ENCODE data around the gene CD82. TPM values are rescaled to one million over a fixed set of nuclear protein-coding genes. Genes with fewer than 3 reads are reported as not detected.

The CD82 gene
- total RNA-seq, 3 donors from 2014 or later (not counting 1 experiment from before 2014, with no cell fraction given) = 11.6 to 42.1 (median 13.0) TPM

GRCh38 chr11:44608991-44609782 is 43.7 kb downstream of the CD82 start:
- H3K9me3 Mint-ChIP-seq = no peaks in the 10 kb centered on the region
- Histone ChIP-seq H3K36me3 (ENCODE audit: control insufficient read depth, insufficient read depth, low read length) (peaks cover 5% of the 10 kb centered on the region), H3K4me3 (ENCODE audit: low read length) (no peak overlapping the region), H3K27me3 (ENCODE audit: control insufficient read depth, insufficient read depth, low read length) (no peaks in the 10 kb centered on the region), H3K27ac (ENCODE audit: low read length) (peak overlapping the region; percentile 73), H3K4me1 (ENCODE audit: control insufficient read depth, insufficient read depth, low read length) (peaks cover 69% of the 10 kb centered on the region), H3K9me3 (ENCODE audit: control insufficient read depth, insufficient read depth, low read length) (no peaks in the 10 kb centered on the region)
- DNase-seq = peak in 1 of 2 donors; percentile 65
- no peaks in the 10 kb centered on the region for H3K36me3 Mint-ChIP-seq
- peaks cover 26 to 28% of the 10 kb centered on the region in 2 donors for H3K4me1 Mint-ChIP-seq
- ATAC-seq = peak; percentile 55 to 72 (median 68)
- intact Hi-C loops (cut with micrococcal nuclease) = no loop called here
- H3K4me3 Mint-ChIP-seq = peak overlapping the region; percentile 53
- WGBS (ENCODE audit: insufficient coverage) = 46% methylated on average over 11 of the region's 11 CpGs
- H3K27ac Mint-ChIP-seq = peak overlapping the region; percentile 81 to 83
- no peaks in the 10 kb centered on the region for H3K27me3 Mint-ChIP-seq (ENCODE audit: low read depth in 2 of 2)
- TF ChIP-seq CTCF (IDR thresholded peaks at IDR 0.05) = no peak

GRCh38 chr11:44609783-44610155 is 44.3 kb downstream of the CD82 start:
- no peak for ATAC-seq
- no peaks in the 10 kb centered on the region for H3K27me3 ChIP-seq (ENCODE audit: control insufficient read depth, insufficient read depth, low read length)
- H3K4me3 Mint-ChIP-seq = peak overlapping the region; percentile 53
- intact Hi-C loops (cut with micrococcal nuclease) = no loop called here
- H3K4me1 Mint-ChIP-seq = peaks cover 26 to 30% of the 10 kb centered on the region in 2 donors
- no peak for TF ChIP-seq CTCF (IDR thresholded peaks at IDR 0.05)
- H3K9me3 ChIP-seq (ENCODE audit: control insufficient read depth, insufficient read depth, low read length) = no peaks in the 10 kb centered on the region
- DNase-seq = no peak
- peaks cover 70% of the 10 kb centered on the region for H3K4me1 ChIP-seq (ENCODE audit: control insufficient read depth, insufficient read depth, low read length)
- peak overlapping the region; percentile 81 to 83 for H3K27ac Mint-ChIP-seq
- H3K36me3 ChIP-seq (ENCODE audit: control insufficient read depth, insufficient read depth, low read length) = peaks cover 5% of the 10 kb centered on the region
- H3K9me3 Mint-ChIP-seq = no peaks in the 10 kb centered on the region
- no peaks in the 10 kb centered on the region for H3K36me3 Mint-ChIP-seq
- H3K4me3 ChIP-seq (ENCODE audit: low read length) = no peak overlapping the region
- peak overlapping the region; percentile 73 for H3K27ac ChIP-seq (ENCODE audit: low read length)
- 64% methylated on average over 3 of the region's 3 CpGs for WGBS (ENCODE audit: insufficient coverage)
- no peaks in the 10 kb centered on the region for H3K27me3 Mint-ChIP-seq (ENCODE audit: low read depth in 2 of 2)

GRCh38 chr11:44610186-44610955 is 44.9 kb downstream of the CD82 start:
- peaks cover 70% of the 10 kb centered on the region for H3K4me1 ChIP-seq (ENCODE audit: control insufficient read depth, insufficient read depth, low read length)
- H3K27me3 ChIP-seq (ENCODE audit: control insufficient read depth, insufficient read depth, low read length) = no peaks in the 10 kb centered on the region
- Mint-ChIP-seq H3K27ac (peak overlapping the region; percentile 81 to 83), H3K4me1 (peaks cover 26 to 33% of the 10 kb centered on the region in 2 donors), H3K4me3 (no peak overlapping the region), H3K36me3 (no peaks in the 10 kb centered on the region), H3K9me3 (no peaks in the 10 kb centered on the region), H3K27me3 (ENCODE audit: low read depth in 2 of 2) (no peaks in the 10 kb centered on the region)
- no peaks in the 10 kb centered on the region for H3K9me3 ChIP-seq (ENCODE audit: control insufficient read depth, insufficient read depth, low read length)
- no peak for TF ChIP-seq CTCF (IDR thresholded peaks at IDR 0.05)
- ATAC-seq (no peak), DNase-seq (no peak)
- WGBS (ENCODE audit: insufficient coverage) = 85% methylated on average over 9 of the region's 9 CpGs
- intact Hi-C loops (cut with micrococcal nuclease) = no loop called here
- no peak overlapping the region for H3K4me3 ChIP-seq (ENCODE audit: low read length)
- H3K36me3 ChIP-seq (ENCODE audit: control insufficient read depth, insufficient read depth, low read length) = peaks cover 4% of the 10 kb centered on the region
- H3K27ac ChIP-seq (ENCODE audit: low read length) = peak overlapping the region; percentile 73

All from natural killer cell (primary cell).